SU-DHL-6 (cell line): ENCODE results near the gene ZFAND3.

Source experiments
- CTCF ChIP-seq: fragments of 200-600 bp; sonication (generic); IDR thresholded peaks from one replicate; pipeline ENCODE4 v1.5.1; 2017; ENCODE audit warnings: antibody characterized with exemption, mild to moderate bottlenecking, low read length, moderate library complexity; ENCODE audit not compliant: insufficient read depth, poor library complexity, severe bottlenecking
- EZH2phosphoT487 ChIP-seq: fragments of 200-600 bp; sonication (generic), shearing (Covaris generic); conservative IDR thresholded peaks from 2 replicates; pipeline ENCODE4 v1.6.1; 2018; ENCODE audit warnings: mild to moderate bottlenecking, antibody characterized with exemption, low read length, moderate library complexity, mixed read lengths

DNA sequence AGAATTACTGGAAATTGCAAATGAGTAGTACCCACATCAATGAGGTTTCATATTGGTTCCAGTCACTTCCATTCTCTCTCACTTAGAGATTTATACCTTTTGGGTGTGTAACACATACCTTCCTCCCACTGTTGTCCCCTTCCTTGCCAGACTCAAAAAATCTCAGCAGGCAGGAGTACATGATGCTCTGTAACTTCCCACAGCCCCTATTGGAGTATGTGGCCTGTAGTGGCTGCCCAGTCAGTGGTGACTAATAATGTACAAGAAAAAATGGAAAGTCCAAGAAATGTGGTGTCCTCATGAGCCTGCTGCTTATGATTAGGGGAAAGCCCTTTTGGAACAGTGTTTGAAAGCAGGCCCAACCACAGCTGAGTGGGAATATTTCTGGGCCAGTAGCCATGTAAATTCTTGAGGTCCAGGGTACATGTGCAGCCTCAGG is 312.0 kb downstream of the ZFAND3 start:
- no peak for TF ChIP-seq EZH2phosphoT487
- no peak for TF ChIP-seq CTCF
